SH-SY5Y (cell line): ENCODE results near the gene LRRC32.

Experiments
- GATA2 ChIP-seq: IDR thresholded peaks from 2 replicates; pipeline ENCODE4 v1.6.1; 2011; ENCODE audit warnings: mild to moderate bottlenecking, low read depth, low read length
- GATA3 ChIP-seq: IDR thresholded peaks from 2 replicates; pipeline ENCODE4 v1.6.1; 2011; ENCODE audit warnings: low read depth, mild to moderate bottlenecking, low read length, moderate library complexity

The LRRC32 gene

GRCh38 chr11:76658231-76658630 is 12.3 kb downstream of the LRRC32 start:
- TF ChIP-seq GATA2 (no peak), GATA3 (no peak)

- TF ChIP-seq GATA2, result no peak
- no peak for TF ChIP-seq GATA3
Measured at GRCh38 chr11:76657187-76658170, 13.1 kb downstream of the LRRC32 start.

GRCh38 chr11:76656571-76657081 is 13.9 kb downstream of the LRRC32 start:
- TF ChIP-seq GATA2 (no peak), GATA3 (no peak)

- no peak for TF ChIP-seq GATA2
- TF ChIP-seq GATA3, result no peak
Measured at GRCh38 chr11:76656050-76656531, 14.5 kb downstream of the LRRC32 start.

- TF ChIP-seq GATA3, result no peak
- TF ChIP-seq GATA2, result no peak
Measured at GRCh38 chr11:76655501-76656049, 15.0 kb downstream of the LRRC32 start.

GRCh38 chr11:76654980-76655379 is 15.6 kb downstream of the LRRC32 start:
- TF ChIP-seq GATA3 (no peak), GATA2 (no peak)

- TF ChIP-seq GATA3 (no peak), GATA2 (no peak)
Measured at GRCh38 chr11:76654298-76654851, 16.2 kb downstream of the LRRC32 start.

- TF ChIP-seq GATA2 (no peak), GATA3 (no peak)
Measured at GRCh38 chr11:76653674-76654284, 16.8 kb downstream of the LRRC32 start.

GRCh38 chr11:76653012-76653673 is 17.4 kb downstream of the LRRC32 start:
- TF ChIP-seq GATA2 (no peak), GATA3 (no peak)

GRCh38 chr11:76649851-76650372 is 20.6 kb downstream of the LRRC32 start:
- TF ChIP-seq GATA2 (no peak), GATA3 (no peak)

- TF ChIP-seq GATA3 (no peak), GATA2 (no peak)
Measured at GRCh38 chr11:76649011-76649410, 21.5 kb downstream of the LRRC32 start.

GRCh38 chr11:76648061-76648460 is 22.5 kb downstream of the LRRC32 start:
- TF ChIP-seq GATA3, result no peak
- no peak for TF ChIP-seq GATA2

- TF ChIP-seq GATA3 (no peak), GATA2 (no peak)
Measured at GRCh38 chr11:76646882-76647534, 23.5 kb downstream of the LRRC32 start.
